Activated CD4-positive, alpha-beta T cell treated with anti-CD3 and anti-CD28 coated beads for 36 hours (primary cell): ENCODE results near the gene WWTR1. TPM values are rescaled to one million over a fixed set of nuclear protein-coding genes. Genes with fewer than 3 reads are reported as not detected.

Experiments
- ATAC-seq: fragments of 200-7000 bp; cut with Tn5 transposase; one replicate; pipeline ENCODE4 v1.10.0; 2021; ENCODE audit warnings: mild to moderate bottlenecking, moderate library complexity
- CTCF ChIA-PET: fragments of 350-600 bp; sonication (Branson Sonifier 250); formaldehyde crosslinking; loops from one replicate; lab custom pipeline; 2021; ENCODE audit warnings: antibody characterized with exemption; lab: Charles Lee
- POLR2A ChIA-PET: fragments of 350-600 bp; sonication (Branson Sonifier 250); formaldehyde crosslinking; loops from one replicate; lab custom pipeline; 2021; ENCODE audit warnings: antibody characterized with exemption, inconsistent platforms; lab: Charles Lee
- DNase-seq: peaks from one replicate; pipeline ENCODE4 v3.0.0-alpha.2; 2020
- H3K27ac Mint-ChIP-seq: one replicate; pipeline ENCODE4 v1.8.0; 2021; ENCODE audit warnings: mixed read lengths
- H3K27me3 Mint-ChIP-seq: one replicate; pipeline ENCODE4 v1.8.0; 2021; ENCODE audit warnings: mixed read lengths
- H3K36me3 Mint-ChIP-seq: one replicate; pipeline ENCODE4 v1.8.0; 2021; ENCODE audit warnings: low read depth, mixed read lengths
- H3K4me1 Mint-ChIP-seq: one replicate; pipeline ENCODE4 v1.8.0; 2021; ENCODE audit warnings: mixed read lengths
- H3K4me3 Mint-ChIP-seq: one replicate; pipeline ENCODE4 v1.8.0; 2021; ENCODE audit warnings: mild to moderate bottlenecking, moderate library complexity, mixed read lengths
- H3K9me3 Mint-ChIP-seq: one replicate; pipeline ENCODE4 v1.8.0; 2021; ENCODE audit warnings: low read depth, mixed read lengths
- intact Hi-C, 2 experiments: fragments of 100-400 bp; cut with DNase I in 1 of 2; cut with micrococcal nuclease in 1 of 2; formaldehyde crosslinking; loops; one replicate each; pipeline versions ENCODE4 v1.14.2 to v1.15.1; 2022 to 2024; cut with DNase I, micrococcal nuclease
- total RNA-seq, 2 experiments: library from RNA; stranded (reverse); gene quantifications; one replicate each; pipeline ENCODE4 v1.2.3, GENCODE V29; 2021

Gene WWTR1
- total RNA-seq, 2 experiments from 2014 or later: 0.46 to 0.54 TPM

GRCh38 chr3:149620291-149621020, 37.4 kb downstream of the WWTR1 start:
- no peaks in the 10 kb centered on the region for H3K9me3 Mint-ChIP-seq
- ATAC-seq: peak; percentile 86
- intact Hi-C loops: loop anchor here (1.0 kb wide), 1 partner anchor 82 kb away; no protein-coding TSS in a partner anchor

DNA sequence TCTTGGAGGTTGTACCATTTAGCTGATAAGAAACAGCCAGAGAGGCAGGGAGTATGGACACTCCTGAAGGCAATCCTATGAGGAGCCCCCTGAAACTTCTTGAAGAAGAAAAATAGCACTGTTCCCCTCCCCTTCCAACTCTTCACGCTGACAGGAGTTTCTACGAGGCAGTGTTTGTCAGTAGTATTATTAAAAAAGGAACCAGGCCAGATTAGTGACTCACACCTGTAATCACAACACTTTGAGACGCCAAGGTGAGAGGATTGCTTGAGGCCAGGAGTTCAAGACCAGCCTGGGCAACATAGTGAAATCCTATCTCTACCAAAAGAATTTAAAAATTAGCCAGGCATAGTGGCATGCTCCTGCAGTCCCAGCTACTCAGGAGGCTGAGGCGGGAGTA, 38.7 kb downstream of the WWTR1 start:
- no peaks in the 10 kb centered on the region for H3K36me3 Mint-ChIP-seq
- H3K9me3 Mint-ChIP-seq: no peaks in the 10 kb centered on the region
- ChIA-PET CTCF (interaction anchor here (0.6 kb wide), 1 partner anchor 38 kb away, joined by 3 read pairs; no protein-coding TSS in a partner anchor), POLR2A (no interaction called here)
- H3K27me3 Mint-ChIP-seq: peaks cover 13% of the 10 kb centered on the region
- intact Hi-C loops: no loop called here
- ATAC-seq (no peak), DNase-seq (no peak)
- peaks cover 14% of the 10 kb centered on the region for H3K4me1 Mint-ChIP-seq
- no peak overlapping the region for H3K4me3 Mint-ChIP-seq
- H3K27ac Mint-ChIP-seq: no peak overlapping the region

More at GRCh38 chr3:149620291-149621020, 37.4 kb downstream of the WWTR1 start:
- POLR2A ChIA-PET: no interaction called here
- CTCF ChIA-PET: interaction anchor here (0.8 kb wide), 1 partner anchor 52 kb away, joined by 3 read pairs; no protein-coding TSS in a partner anchor
- Mint-ChIP-seq H3K4me1 (peaks cover 14% of the 10 kb centered on the region), H3K36me3 (no peaks in the 10 kb centered on the region), H3K4me3 (no peak overlapping the region), H3K27ac (no peak overlapping the region), H3K27me3 (peaks cover 13% of the 10 kb centered on the region)
- peak; percentile 9 for DNase-seq

- Mint-ChIP-seq H3K27ac (no peak overlapping the region), H3K27me3 (peaks cover 10% of the 10 kb centered on the region), H3K9me3 (no peaks in the 10 kb centered on the region), H3K4me1 (peaks cover 14% of the 10 kb centered on the region), H3K4me3 (no peak overlapping the region), H3K36me3 (no peaks in the 10 kb centered on the region)
- ChIA-PET CTCF (interaction anchor here (0.6 kb wide), 1 partner anchor 37 kb away, joined by 3 read pairs; no protein-coding TSS in a partner anchor), POLR2A (no interaction called here)
- intact Hi-C loops: no loop called here
- ATAC-seq (no peak), DNase-seq (no peak)
Measured at GRCh38 chr3:149618151-149619123, 39.4 kb downstream of the WWTR1 start.

DNA sequence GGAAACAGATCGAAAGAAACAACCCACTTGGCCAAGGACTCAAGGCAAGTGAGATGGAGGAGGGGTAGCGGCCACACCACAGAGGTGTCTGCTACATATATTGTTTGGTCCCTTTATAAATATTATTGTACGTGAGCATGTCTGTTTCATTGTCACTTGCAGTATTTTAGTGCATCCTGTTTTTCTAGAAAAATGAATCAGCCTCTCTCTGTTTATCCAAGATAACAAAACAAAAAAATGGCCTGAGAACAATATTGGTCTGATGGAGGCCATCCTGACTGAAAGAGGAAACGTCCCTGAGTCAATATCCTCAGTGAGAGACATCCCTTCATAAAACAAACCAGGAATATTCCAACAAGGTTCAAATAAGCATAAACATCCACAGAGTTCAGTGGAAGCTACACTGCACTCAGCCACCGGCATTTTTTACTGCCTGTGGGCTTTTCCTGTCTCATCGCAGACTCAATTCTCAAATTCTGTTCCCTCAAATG, 42.0 kb downstream of the WWTR1 start:
- DNase-seq: no peak
- intact Hi-C loops: no loop called here
- Mint-ChIP-seq H3K27me3 (peaks cover 8% of the 10 kb centered on the region), H3K4me3 (no peak overlapping the region), H3K36me3 (no peaks in the 10 kb centered on the region), H3K4me1 (peaks cover 6% of the 10 kb centered on the region), H3K9me3 (no peaks in the 10 kb centered on the region), H3K27ac (no peak overlapping the region)
- ChIA-PET POLR2A (no interaction called here), CTCF (no interaction called here)
- no peak for ATAC-seq

DNA sequence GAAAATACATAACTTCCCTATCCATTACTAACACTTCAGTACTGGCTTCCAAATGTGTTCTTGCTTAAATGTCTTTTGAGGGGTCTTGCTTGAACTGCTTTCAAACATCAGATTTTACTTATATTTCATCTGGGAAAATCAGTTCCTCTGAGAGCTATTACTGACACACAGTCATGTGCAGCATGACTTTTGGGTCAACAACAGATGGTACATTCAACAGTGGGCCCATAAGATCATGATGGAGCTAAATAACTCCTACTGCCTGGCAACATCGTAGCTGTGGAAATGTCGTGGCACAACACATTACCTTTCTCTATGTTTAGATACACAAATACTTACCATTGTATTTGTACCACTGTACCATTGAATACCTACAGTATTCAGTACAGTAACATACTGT, 43.8 kb downstream of the WWTR1 start:
- H3K36me3 Mint-ChIP-seq: no peaks in the 10 kb centered on the region
- no peaks in the 10 kb centered on the region for H3K4me1 Mint-ChIP-seq
- ATAC-seq (no peak), DNase-seq (no peak)
- H3K4me3 Mint-ChIP-seq: no peak overlapping the region
- intact Hi-C loops: no loop called here
- no peaks in the 10 kb centered on the region for H3K9me3 Mint-ChIP-seq
- peaks cover 5% of the 10 kb centered on the region for H3K27me3 Mint-ChIP-seq
- H3K27ac Mint-ChIP-seq: no peak overlapping the region
- ChIA-PET POLR2A (no interaction called here), CTCF (interaction anchor here (1.7 kb wide), 1 partner anchor 35 kb away, joined by 4 read pairs; no protein-coding TSS in a partner anchor)

DNA sequence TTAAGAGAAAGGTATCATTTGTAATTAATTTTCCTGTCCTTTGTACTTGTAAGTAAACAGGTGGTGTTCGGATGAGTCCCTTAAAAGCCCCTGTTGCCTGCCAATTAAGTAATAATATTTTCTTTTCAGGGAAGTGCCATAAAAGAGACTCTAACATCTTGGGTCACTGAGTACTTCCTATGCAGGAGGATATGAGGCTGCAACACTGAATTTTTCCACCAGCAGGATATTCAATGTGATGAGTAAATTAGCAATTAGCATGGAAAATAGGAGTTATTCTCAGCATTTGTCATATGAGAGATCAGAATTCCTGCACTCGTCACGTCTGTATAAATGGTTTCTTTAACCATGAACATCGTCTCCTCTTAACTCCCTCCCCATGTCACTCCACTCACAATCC, 45.4 kb downstream of the WWTR1 start:
- CTCF ChIA-PET: no interaction called here

GRCh38 chr3:149611149-149611548, 46.7 kb downstream of the WWTR1 start:
- Mint-ChIP-seq H3K36me3 (no peaks in the 10 kb centered on the region), H3K9me3 (no peaks in the 10 kb centered on the region), H3K4me3 (no peak overlapping the region), H3K4me1 (no peaks in the 10 kb centered on the region), H3K27me3 (peaks cover 3% of the 10 kb centered on the region), H3K27ac (no peak overlapping the region)
- ATAC-seq (no peak), DNase-seq (no peak)
- ChIA-PET POLR2A (no interaction called here), CTCF (no interaction called here)
- intact Hi-C loops: no loop called here

More for the DNA sequence above, 45.4 kb downstream of the WWTR1 start:
- DNase-seq: no peak
- POLR2A ChIA-PET: no interaction called here
- H3K9me3 Mint-ChIP-seq: no peaks in the 10 kb centered on the region
- H3K4me1 Mint-ChIP-seq: no peaks in the 10 kb centered on the region
- no peak overlapping the region for H3K4me3 Mint-ChIP-seq
- no peak overlapping the region for H3K27ac Mint-ChIP-seq
- no peak for ATAC-seq
- no peaks in the 10 kb centered on the region for H3K36me3 Mint-ChIP-seq
- intact Hi-C loops: no loop called here
- peaks cover 5% of the 10 kb centered on the region for H3K27me3 Mint-ChIP-seq

DNA sequence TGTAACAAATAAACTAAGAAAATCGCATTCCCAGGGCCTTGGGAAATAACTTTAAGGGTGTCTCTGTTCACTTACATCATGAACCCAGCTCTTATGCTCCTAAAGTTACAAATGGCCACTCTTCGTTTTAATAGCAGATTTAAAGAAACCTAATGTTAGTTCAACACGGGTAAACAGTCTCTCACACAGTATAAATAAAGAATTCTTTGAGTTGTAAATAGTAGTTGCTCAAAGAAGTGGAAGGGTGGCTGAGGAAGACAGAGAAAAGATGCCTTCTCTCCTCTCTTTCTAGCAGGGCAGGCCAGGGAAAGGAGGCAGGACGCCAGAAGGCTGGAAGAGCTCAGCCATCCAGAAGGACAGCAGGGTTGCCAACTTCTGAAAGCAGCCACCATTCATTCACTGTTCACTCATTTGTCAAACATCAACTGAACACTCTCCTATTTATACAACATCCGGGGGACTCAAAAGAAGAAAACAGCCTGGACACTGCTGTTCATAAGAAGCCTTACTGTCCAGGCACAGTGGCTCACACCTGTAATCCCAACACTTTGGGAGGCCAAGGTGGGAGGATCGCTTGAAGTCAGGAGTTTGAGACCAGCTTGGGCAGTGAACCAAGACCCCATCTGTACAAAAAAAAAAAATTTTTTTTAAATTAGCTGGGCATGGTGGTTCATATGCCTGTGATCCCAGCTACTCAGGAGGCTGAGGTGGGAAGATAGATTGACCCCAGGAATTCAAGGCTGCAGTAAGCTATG, 47.3 kb downstream of the WWTR1 start:
- Mint-ChIP-seq H3K27me3 (peaks cover 3% of the 10 kb centered on the region), H3K9me3 (no peaks in the 10 kb centered on the region), H3K4me1 (no peaks in the 10 kb centered on the region), H3K4me3 (no peak overlapping the region), H3K27ac (no peak overlapping the region), H3K36me3 (no peaks in the 10 kb centered on the region)
- intact Hi-C loops: no loop called here
- ATAC-seq: no peak
- ChIA-PET POLR2A (no interaction called here), CTCF (interaction anchor here (2.2 kb wide), 1 partner anchor 13 kb away, joined by 7 read pairs; no protein-coding TSS in a partner anchor)
- DNase-seq: no peak

DNA sequence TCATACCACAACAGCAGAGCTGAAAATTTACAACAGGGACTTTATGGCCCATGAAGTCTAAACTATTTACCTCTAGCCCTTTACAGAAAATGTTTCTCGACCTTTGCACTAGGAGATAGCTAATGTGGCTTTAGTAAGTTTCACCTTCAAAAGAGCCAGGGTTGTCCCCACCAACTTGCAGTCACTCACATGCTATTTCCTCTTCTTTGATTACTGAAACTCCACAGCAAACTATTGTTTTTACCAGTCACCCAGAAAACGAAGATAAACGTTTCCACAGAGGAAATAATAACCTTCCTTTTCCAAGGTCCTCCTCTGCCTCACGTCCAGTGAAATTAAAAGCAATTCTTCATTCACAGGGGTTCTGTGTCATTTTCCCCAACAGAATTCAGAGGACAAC, 48.2 kb downstream of the WWTR1 start:
- CTCF ChIA-PET: interaction anchor here (1.0 to 2.2 kb wide), 2 partner anchors 12 to 41 kb away, joined by 3 to 7 read pairs; no protein-coding TSS in a partner anchor
- intact Hi-C loops: no loop called here
- no peak for ATAC-seq
- no peaks in the 10 kb centered on the region for H3K4me1 Mint-ChIP-seq
- POLR2A ChIA-PET: no interaction called here
- H3K27ac Mint-ChIP-seq: no peak overlapping the region
- DNase-seq: no peak
- H3K36me3 Mint-ChIP-seq: no peaks in the 10 kb centered on the region
- no peaks in the 10 kb centered on the region for H3K9me3 Mint-ChIP-seq
- H3K4me3 Mint-ChIP-seq: no peak overlapping the region
- peaks cover 3% of the 10 kb centered on the region for H3K27me3 Mint-ChIP-seq

DNA sequence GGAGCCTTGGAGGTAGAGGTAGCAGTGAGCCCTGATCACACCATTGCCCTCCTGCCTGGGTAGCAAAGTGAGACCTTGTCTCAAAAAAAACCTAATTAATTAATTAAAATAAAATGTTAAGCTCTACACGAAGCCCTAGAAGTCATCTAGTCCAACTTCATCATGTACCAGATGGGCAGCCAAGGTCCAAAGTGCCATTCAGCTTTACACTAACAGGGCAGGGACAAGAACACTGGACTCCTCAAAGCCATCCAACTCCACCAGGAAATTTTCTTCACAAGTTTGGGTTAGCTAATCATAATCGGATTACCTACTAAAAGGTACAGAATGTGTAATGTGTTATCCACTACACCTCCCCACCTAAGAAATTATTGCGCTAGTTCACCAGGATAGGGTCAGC, 48.8 kb downstream of the WWTR1 start:
- Mint-ChIP-seq H3K36me3 (no peaks in the 10 kb centered on the region), H3K4me3 (no peak overlapping the region), H3K27me3 (peaks cover 3% of the 10 kb centered on the region), H3K4me1 (no peaks in the 10 kb centered on the region), H3K27ac (no peak overlapping the region), H3K9me3 (no peaks in the 10 kb centered on the region)
- ChIA-PET CTCF (interaction anchor here (1.0 to 2.2 kb wide), 2 partner anchors 11 to 40 kb away, joined by 3 to 7 read pairs; no protein-coding TSS in a partner anchor), POLR2A (no interaction called here)
- DNase-seq (no peak), ATAC-seq (no peak)
- intact Hi-C loops: no loop called here

DNA sequence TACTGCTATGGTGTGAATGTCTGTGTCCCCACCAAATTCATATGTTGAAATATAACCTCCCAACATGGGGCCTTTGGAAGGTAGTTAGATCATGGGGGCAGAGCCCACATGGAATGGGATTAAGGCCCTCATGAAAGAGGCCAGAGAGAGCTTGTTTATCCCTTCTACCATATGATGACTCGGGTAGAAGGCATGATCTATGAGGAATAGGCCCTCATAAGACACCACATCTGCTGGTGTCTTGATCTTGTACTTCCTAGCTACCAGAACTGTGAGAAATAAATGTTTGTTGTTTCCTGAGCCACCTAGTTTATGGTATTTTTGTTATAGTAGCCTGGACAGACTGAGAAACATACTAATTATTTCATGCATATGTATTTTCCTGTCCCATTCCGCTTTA, 51.9 kb downstream of the WWTR1 start:
- Mint-ChIP-seq H3K36me3 (no peaks in the 10 kb centered on the region), H3K9me3 (no peaks in the 10 kb centered on the region), H3K27ac (no peak overlapping the region), H3K27me3 (peaks cover 4% of the 10 kb centered on the region), H3K4me1 (no peaks in the 10 kb centered on the region), H3K4me3 (no peak overlapping the region)
- DNase-seq: no peak
- ATAC-seq: no peak
- intact Hi-C loops: no loop called here
- CTCF ChIA-PET: no interaction called here
- POLR2A ChIA-PET: no interaction called here
